ENCODE results near the gene TSPAN5.
A peak's percentile ranks its signal among the peaks of the same experiment; 100 is the strongest.

TSPAN5 gene

GRCh38 chr4:98433691-98434090 lies 224.7 kb downstream of the TSPAN5 start:
- no peak for DNase-seq

DNA sequence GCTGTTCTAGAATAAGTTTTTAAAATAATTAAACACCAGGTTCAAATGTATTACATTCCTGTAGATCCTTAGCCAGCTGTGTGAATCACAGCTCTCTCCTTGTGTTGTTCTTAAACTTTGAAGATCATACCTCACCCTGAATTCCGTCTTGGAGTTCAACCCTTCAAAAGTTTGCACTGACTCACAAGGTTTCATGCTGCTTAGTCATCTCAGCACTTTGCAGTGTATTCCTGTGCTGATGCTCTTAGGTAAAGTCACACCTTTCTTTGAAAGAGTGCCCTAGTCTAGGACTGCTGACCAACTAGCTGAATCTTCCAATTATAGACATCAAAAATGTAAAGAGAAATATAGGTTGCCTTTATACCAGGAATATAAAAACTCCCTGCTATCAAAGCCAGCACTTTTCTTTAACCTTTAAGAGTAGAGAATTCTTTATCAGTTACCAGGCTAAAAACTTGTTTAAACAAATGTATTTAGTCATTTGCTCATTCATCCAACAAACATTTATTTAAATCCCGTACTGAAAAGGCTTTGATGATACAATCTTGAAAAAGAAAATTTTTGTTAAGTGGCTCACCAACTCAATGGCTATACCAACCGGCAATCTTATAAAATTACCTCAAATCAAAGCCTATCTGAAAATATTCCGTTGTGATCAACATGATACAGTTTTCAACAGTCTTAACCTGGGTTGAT lies 227.6 kb downstream of the TSPAN5 start:
- DNase-seq = peak; percentile 32

GRCh38 chr4:98423009-98423408 lies 235.4 kb downstream of the TSPAN5 start:
- DNase-seq = no peak

- DNase-seq = no peak
Measured at GRCh38 chr4:98421111-98421510, 237.3 kb downstream of the TSPAN5 start.

Measured in amniotic stem cell (primary cell).